ENCODE measurements around the gene ZSWIM5.

DNA sequence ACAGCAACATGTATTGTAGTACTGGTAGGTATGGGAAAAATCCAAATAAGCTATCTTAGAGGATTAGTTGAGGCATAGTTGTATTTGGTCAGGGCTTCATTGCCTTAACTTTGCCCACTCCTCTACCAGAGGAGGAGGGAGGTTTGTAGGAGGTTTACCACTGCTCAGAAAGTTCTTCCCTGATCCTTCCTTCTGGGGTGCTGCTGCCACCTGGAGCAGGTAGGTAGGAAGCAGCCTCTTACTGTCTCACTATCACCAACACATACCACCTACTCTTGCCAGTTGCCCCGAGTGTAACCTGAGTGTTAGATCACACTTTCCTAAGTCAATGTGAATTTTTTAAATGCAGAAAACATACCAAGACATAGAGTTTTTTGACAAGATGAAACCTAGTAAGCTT is 24.1 kb upstream of the ZSWIM5 start:
- TF ChIP-seq, protein P1, sequence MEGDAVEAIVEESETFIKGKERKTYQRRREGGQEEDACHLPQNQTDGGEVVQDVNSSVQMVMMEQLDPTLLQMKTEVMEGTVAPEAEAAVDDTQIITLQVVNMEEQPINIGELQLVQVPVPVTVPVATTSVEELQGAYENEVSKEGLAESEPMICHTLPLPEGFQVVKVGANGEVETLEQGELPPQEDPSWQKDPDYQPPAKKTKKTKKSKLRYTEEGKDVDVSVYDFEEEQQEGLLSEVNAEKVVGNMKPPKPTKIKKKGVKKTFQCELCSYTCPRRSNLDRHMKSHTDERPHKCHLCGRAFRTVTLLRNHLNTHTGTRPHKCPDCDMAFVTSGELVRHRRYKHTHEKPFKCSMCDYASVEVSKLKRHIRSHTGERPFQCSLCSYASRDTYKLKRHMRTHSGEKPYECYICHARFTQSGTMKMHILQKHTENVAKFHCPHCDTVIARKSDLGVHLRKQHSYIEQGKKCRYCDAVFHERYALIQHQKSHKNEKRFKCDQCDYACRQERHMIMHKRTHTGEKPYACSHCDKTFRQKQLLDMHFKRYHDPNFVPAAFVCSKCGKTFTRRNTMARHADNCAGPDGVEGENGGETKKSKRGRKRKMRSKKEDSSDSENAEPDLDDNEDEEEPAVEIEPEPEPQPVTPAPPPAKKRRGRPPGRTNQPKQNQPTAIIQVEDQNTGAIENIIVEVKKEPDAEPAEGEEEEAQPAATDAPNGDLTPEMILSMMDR (IDR thresholded peaks at IDR 0.05), result peak; percentile 38
- no peak for TF ChIP-seq SIN3A (IDR thresholded peaks at IDR 0.05; ENCODE audit: borderline replicate concordance, insufficient read depth, low read depth, low read length)
